Esophagus squamous epithelium (tissue), 4 donors: Measurements from ENCODE around the gene GABBR2.

ENCODE experiments used
- POLR2A ChIP-seq, 4 donors: fragments of 450-650 bp; IDR thresholded peaks; one replicate each; pipeline ENCODE4 v1.6.1; 2017; ENCODE audit warnings: antibody characterized with exemption in 4 of 4, mild to moderate bottlenecking in 4 of 4, moderate library complexity in 3 of 4
- TF ChIP-seq, protein P1 (sequence below), 6 experiments: fragments of 450-650 bp in 4 of 6; fragments of 200-600 bp in 2 of 6; sonication (generic) in 2 of 6; IDR thresholded peaks; one replicate each; pipeline ENCODE4 v1.5.1; 2016 to 2019; ENCODE audit warnings: antibody characterized with exemption in 6 of 6, mild to moderate bottlenecking in 4 of 6, moderate library complexity in 4 of 6

DNA sequence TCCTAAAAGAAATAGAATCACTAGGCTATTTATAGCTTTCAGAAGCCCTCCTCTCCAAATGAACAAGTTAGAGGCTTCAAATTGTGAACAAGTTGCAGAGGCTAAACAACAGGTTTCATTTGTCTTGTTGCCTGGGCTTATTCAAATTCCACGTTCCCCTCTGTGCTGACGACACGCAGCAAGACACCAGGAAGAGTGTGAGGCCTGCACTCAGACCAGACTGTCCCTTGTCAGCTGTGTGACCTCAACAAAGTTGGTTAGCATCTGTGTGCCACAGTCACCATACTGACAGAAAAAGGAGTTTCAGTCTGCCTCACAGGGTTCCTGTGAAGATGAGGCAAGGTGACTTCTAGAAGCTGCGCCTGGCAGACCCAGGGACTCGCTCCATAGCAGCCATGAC is 22.1 kb upstream of the GABBR2 start:
- TF ChIP-seq, protein P1, sequence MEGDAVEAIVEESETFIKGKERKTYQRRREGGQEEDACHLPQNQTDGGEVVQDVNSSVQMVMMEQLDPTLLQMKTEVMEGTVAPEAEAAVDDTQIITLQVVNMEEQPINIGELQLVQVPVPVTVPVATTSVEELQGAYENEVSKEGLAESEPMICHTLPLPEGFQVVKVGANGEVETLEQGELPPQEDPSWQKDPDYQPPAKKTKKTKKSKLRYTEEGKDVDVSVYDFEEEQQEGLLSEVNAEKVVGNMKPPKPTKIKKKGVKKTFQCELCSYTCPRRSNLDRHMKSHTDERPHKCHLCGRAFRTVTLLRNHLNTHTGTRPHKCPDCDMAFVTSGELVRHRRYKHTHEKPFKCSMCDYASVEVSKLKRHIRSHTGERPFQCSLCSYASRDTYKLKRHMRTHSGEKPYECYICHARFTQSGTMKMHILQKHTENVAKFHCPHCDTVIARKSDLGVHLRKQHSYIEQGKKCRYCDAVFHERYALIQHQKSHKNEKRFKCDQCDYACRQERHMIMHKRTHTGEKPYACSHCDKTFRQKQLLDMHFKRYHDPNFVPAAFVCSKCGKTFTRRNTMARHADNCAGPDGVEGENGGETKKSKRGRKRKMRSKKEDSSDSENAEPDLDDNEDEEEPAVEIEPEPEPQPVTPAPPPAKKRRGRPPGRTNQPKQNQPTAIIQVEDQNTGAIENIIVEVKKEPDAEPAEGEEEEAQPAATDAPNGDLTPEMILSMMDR (IDR thresholded peaks at IDR 0.05) = no peak
- no peak for TF ChIP-seq POLR2A (IDR thresholded peaks at IDR 0.05)
